ENCODE measurements around the gene RFPL2. TPM values are rescaled to one million over a fixed set of nuclear protein-coding genes. Genes with fewer than 3 reads are reported as not detected.

The RFPL2 gene
- total RNA-seq, 2 donors from 2014 or later, result 22.1 to 23.7 TPM

GRCh38 chr22:32206774-32207758, 2.2 kb upstream of the RFPL2 start:
- H3K27ac ChIP-seq, result peak overlapping the region in 1 of 2 donors; percentile 66
- DNase-seq (ENCODE audit: low spot score), result peak; percentile 60
- H3K4me3 ChIP-seq, result peak overlapping the region in 1 of 2 donors; percentile 6
- no peaks in the 10 kb centered on the region for H3K27me3 ChIP-seq (replicated peaks; ENCODE audit: insufficient read depth)
- peaks cover 3% of the 10 kb centered on the region for H3K4me1 ChIP-seq (replicated peaks)
- TF ChIP-seq POLR2A (IDR thresholded peaks at IDR 0.05) (no peak), CTCF (IDR thresholded peaks at IDR 0.05) (peak in 3 of 4 experiments; percentile 60 to 76 (median 66)), POLR2AphosphoS5 (IDR thresholded peaks at IDR 0.05) (peak; percentile 40)
- H3K36me3 ChIP-seq, result no peaks in the 10 kb centered on the region
- H3K9me3 ChIP-seq, result no peaks in the 10 kb centered on the region
- 78% methylated on average over 21 of the region's 22 CpGs for WGBS
- intact Hi-C loops (cut with DNase I), result no loop called here

DNA sequence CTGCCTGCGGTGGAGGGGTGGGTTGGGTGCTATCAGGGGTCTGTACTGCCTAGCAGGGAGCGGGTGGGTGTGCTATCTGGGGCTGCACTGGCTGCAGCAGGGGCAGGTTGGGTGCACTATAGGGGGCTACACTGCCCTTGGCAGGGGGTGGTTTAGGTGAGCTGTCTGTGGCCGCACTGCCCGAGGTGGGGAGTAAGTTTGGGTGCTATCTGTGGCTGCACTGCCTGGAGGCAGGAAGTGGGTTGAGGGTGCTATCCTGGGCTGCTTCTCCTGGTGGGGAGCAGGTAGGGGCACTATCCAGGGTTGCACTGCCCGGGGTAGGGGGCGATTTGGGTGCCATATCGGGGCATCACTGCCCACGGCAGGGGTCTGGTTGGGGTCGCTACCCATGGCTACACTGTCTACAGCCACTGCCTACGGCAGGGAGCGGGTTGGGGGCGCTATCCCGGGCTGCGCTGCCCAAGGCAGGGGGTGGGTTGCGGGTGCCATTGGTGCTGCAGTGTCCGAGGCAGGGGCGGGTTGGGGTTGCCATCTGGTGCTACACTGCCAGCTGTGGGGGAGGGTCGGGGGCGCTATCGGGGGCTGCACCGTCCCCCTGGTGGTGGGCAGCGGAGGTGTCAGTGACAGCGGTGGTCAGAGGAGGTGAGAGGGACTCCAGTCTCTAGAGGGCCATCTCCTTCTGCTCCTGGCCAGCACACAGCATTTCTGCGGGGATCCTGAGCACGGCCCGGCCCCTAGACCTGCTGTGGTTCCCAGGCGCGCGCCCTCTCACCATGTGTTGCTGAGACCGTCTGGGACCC, 1.3 kb upstream of the RFPL2 start:
- H3K27me3 ChIP-seq (replicated peaks; ENCODE audit: insufficient read depth), result no peaks in the 10 kb centered on the region
- WGBS, result 89% methylated on average over 22 of the region's 30 CpGs
- H3K4me1 ChIP-seq (replicated peaks), result peaks cover 3% of the 10 kb centered on the region
- intact Hi-C loops (cut with DNase I), result no loop called here
- H3K27ac ChIP-seq, result peak overlapping the region in 1 of 2 donors; percentile 66
- peak overlapping the region in 1 of 2 donors; percentile 6 for H3K4me3 ChIP-seq
- TF ChIP-seq CTCF (IDR thresholded peaks at IDR 0.05), result no peak
- TF ChIP-seq POLR2A (IDR thresholded peaks at IDR 0.05), result no peak
- no peak for TF ChIP-seq POLR2AphosphoS5 (IDR thresholded peaks at IDR 0.05)
- no peaks in the 10 kb centered on the region for H3K9me3 ChIP-seq
- DNase-seq (ENCODE audit: low spot score), result no peak
- no peaks in the 10 kb centered on the region for H3K36me3 ChIP-seq

- DNase-seq (ENCODE audit: low spot score), result no peak
- Histone ChIP-seq H3K4me3 (peak overlapping the region in 1 of 2 donors; percentile 25), H3K9me3 (no peaks in the 10 kb centered on the region), H3K4me1 (replicated peaks) (peaks cover 3% of the 10 kb centered on the region), H3K27ac (peak overlapping the region; percentile 14 to 30), H3K36me3 (no peaks in the 10 kb centered on the region), H3K27me3 (replicated peaks; ENCODE audit: insufficient read depth) (no peaks in the 10 kb centered on the region)
- TF ChIP-seq POLR2AphosphoS5 (IDR thresholded peaks at IDR 0.05), result no peak
- no peak for TF ChIP-seq CTCF (IDR thresholded peaks at IDR 0.05)
- TF ChIP-seq POLR2A (IDR thresholded peaks at IDR 0.05), result no peak
- 66% methylated on average over 42 of the region's 42 CpGs for WGBS
- intact Hi-C loops (cut with DNase I), result no loop called here
Observed at GRCh38 chr22:32204040-32204855, 625 bp downstream of the RFPL2 start.

DNA sequence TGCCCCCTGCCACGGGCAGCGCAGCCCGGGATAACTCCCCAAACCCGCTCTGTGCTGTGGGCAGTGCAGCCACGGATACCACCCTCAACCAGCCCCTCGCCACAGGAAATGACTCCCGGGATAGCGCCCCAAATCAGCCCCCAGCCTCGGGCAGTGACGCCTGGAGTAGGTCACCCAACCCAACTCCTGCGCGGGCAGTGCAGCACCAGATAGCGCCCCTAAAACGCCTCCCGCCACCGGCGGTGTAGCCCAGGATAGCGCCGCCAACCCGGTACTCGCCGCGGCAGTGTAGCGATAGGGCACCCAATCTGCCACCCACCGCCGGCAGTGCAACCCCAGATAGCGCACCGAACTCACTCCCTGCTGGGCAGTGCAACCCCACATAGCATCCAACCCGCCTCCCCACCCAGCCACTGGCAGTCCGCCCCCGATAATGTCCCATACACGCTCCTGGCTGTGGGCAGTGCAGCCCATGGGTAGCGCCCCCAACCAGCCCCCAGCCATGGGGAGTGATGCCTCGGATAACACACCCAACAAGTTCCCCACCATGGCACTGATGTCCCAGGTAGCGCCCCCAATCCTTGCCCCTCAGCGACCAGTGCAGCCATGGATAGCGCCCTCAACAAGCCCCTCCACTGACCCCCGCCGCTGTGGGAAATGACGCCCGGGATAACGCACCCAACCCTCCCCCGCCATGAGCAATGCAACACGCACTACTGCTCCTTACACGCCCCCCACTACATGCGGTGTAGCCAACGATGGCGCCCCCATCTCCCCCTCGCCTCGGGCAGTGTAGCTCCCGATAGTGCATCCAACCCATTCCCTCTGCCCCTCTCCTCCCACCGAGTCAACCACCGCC, 1.5 kb downstream of the RFPL2 start:
- Histone ChIP-seq H3K27me3 (replicated peaks; ENCODE audit: insufficient read depth) (no peaks in the 10 kb centered on the region), H3K4me3 (peak overlapping the region in 1 of 2 donors; percentile 25), H3K36me3 (no peaks in the 10 kb centered on the region), H3K4me1 (replicated peaks) (peaks cover 3% of the 10 kb centered on the region), H3K9me3 (no peaks in the 10 kb centered on the region), H3K27ac (peak overlapping the region in 1 of 2 donors; percentile 58)
- no peak for DNase-seq (ENCODE audit: low spot score)
- WGBS, result 28% methylated on average over 34 of the region's 53 CpGs
- TF ChIP-seq CTCF (IDR thresholded peaks at IDR 0.05) (no peak), POLR2AphosphoS5 (IDR thresholded peaks at IDR 0.05) (no peak)
- intact Hi-C loops (cut with DNase I), result no loop called here

Data from prostate gland (tissue), 2 donors.